ENCODE measurements around the gene ZNF835.
"Not testable (repeated sequence)": the region's sequence is repeated elsewhere in the genome, so short reads cannot be mapped to it uniquely, and the experiment has no call there.

Gene ZNF835

DNA sequence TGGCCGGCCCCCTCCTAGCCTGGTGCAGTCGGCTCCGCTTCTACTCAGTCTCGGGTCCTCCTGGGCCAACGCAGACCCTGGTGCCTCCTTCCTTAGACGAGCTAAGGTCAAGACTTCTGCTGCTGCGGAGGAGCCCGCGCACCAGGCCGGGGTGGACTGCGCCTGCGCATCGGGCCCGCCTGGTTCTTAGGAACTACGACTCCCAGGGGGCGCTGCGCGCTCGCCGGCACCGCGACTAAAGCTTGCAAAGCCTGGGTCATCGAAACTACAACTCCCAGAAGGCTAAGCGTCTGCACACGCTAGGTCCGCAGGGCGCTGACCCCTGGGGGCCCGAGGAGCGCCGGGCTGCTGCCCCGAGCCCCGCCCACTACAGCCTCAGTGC is at the start of gene ZNF835:
ZNF835 (minus strand) TSS at position 145 of the 382 bp plus-strand sequence. CDS start 6,559 bp downstream, outside the sequence.
- peak; percentile 80 for DNase-seq (ENCODE audit: low spot score)

DNA sequence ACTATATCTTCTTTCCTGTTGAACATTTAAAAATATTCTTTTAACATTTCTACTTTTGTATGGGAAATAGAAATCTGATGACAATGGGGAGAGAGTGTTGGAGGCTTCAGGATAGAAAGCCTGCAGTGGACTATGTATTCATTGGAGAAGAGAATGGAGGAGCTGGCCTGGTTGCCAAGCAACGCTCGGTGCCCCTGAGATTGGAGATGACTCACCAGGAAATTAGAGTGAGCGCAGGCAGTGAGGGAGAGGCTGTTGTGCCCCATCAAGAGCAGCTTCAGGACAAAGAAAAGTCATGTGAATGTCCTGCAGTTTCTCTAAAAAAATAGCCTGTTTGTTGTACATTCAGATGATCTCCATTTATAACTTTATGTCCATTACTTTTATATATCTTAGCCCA is 48.7 kb upstream of the ZNF835 start:
- peak; percentile 54 for DNase-seq (ENCODE audit: low spot score)

DNA sequence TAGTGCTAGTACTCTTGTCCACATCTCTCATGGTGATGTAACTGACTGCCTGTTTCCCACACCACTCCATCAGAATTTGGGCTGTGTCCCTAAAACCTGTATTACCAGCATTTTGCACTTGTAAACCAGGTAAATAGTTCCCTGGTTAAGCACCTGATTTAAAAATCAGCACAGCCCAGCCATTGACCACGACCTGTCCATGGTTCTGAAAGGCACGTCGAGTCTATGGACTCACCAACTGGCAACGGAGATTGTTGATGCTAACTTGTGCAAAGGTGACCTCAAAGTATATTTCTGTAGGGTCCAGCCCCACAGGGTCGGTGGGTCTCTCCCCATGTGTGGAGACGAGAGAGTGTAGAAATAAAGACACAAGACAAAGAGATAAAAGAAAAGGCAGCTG is 46.7 kb upstream of the ZNF835 start:
- no peak for DNase-seq (ENCODE audit: low spot score)

DNA sequence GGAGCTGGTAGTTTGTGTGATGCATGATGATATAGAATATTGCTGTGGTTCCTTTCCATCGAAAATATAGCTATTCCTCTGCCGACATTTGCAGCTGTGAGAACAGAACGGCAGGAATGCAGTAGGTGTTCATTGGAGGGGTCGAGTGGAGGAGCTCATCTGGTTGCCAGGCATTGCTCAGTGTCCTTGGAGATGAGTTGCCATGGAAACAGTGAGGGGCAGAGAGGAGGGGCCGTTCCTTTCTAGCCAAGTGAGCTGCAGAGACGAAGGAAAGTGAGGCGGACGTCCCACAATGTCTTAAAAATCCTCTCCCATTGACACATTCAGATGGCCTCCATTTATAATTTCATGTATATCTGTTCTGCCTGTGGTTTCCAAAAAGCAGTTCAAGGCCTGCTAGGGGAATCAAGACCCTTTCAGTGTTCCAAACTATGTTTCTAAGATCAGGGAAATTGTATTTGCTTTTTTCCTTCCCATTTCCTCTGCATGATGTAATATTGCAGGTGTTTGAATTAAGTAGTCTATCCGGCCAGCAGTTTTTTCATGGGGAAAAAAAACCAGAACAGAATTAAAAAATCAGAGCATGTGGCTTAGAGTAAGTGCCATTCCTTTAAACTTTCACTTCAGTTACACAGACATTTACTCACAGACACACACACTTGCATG is 41.2 kb upstream of the ZNF835 start:
- DNase-seq (ENCODE audit: low spot score) = no peak

DNA sequence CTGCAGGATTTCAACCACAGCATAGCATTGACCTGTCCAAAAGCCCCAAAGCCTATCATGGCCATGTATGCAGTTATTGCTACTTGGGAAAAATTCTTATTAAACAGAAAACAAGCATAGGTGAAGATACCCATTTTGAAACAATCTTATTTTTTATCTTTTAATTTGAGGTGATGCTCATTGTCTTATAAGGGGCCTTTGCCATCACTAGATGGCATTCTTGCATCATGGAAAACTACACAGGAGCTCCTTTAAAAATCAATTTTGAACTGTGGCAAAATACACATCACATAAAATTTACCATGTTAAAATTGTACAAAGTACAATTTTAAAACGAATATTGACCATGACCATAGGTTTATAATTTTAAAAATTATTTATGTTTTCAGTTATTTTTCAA is 38.9 kb upstream of the ZNF835 start:
- no peak for DNase-seq (ENCODE audit: low spot score)

DNA sequence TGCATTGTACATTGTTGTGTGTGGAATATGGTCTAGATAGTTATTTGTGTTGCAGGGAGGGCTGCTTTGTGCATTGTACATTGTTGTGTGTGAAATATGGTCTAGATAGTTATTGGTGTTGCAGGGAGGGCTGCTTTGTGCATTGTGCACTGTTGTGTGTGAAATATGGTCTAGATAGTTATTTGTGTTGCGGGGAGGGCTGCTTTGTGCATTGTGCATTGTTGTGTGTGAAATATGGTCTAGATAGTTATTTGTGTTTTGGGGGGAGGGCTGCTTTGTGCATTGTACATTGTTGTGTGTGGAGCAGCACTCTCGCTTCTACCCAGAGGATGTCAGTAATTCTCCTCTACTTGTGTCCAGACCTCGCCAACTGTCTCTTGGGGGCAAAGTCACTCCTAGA is 36.3 kb upstream of the ZNF835 start:
- no peak for DNase-seq (ENCODE audit: low spot score)

DNA sequence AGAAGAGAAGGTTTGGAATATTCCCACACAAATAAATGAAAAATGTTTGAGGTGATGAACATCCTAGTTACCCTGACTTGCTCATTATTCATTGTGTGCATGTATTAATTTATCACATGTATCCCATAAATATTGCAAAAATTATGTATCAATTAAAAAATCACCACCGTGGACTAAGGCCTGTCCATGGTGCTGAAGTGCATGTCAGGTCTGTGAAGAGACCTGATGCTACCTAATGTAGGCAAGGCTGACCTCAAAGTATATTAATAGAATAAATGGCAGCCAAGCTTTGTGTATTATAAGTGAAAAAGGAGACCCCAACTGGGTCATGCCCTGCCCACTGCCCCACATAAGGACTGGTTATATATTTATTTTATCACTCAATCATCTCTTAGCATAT is 34.4 kb upstream of the ZNF835 start:
- DNase-seq (ENCODE audit: low spot score) = no peak

DNA sequence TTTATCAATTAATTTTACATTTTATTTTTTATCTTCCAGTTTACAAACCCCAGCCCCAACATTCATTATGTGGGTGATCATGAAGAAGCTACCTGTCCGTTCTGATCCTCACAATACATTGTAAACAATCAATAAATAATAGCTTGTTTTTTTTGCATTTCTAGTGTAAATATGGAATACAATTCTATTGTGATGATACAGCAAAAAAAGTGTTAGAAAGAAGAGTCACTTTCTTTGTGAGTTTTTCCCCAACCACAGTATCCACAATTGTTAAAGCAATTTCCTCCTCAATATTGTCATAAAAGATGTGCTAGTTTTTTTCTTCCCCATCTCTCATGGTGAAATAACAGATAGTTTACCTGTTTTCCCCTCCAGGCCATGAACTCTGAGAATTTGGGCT is 30.3 kb upstream of the ZNF835 start:
- DNase-seq (ENCODE audit: low spot score) = no peak

DNA sequence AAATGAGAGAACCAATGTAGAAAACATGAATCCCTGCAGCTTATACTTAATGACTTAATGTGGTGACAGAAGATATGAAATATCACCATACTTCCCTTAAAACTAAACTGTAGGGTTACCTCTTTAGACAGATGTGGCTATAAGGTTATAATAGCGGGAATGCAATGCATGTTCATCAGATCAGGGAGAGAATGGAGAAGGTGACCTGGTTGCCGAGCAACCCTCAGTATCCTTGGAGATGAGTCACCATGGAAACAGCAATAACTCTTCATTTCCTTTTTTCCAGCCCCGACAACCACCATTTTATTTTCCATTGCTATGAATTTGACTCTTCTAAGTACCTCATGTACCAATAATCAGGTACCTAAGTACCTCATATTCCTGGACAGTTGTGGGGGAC is 28.0 kb upstream of the ZNF835 start:
- no peak for DNase-seq (ENCODE audit: low spot score)

DNA sequence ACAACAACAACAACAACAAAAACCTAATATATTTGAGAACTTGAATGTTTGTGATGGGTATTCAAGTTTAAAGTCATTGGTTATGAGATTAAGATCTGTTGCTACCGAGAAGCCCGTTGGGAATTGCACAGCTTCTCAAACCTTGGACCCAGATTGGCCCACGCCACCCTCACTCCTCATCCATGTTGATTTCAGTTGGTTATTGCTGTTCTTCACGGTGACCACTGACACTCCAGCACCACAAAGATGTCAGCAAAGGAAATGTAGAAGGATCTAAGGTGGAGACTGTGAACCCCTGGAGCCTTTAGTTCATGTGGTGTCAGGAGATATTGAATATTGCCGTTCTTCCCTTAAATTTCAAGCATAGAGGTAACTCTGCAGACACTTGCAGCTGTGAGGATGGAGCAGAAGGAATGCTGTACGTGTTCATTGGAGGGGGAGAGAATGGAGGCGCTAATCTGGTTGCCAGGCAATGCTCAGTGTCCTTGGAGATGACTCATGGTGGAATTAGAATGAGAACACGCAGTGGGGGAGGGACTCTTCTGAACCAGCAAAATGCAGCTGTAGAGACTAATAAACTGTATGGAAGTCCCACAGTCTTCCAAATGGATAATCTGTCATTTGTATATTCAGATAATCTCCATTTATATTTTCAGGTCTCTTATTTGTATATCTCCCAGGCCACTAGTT is 20.8 kb upstream of the ZNF835 start:
- peak; percentile 17 for DNase-seq (ENCODE audit: low spot score)

DNA sequence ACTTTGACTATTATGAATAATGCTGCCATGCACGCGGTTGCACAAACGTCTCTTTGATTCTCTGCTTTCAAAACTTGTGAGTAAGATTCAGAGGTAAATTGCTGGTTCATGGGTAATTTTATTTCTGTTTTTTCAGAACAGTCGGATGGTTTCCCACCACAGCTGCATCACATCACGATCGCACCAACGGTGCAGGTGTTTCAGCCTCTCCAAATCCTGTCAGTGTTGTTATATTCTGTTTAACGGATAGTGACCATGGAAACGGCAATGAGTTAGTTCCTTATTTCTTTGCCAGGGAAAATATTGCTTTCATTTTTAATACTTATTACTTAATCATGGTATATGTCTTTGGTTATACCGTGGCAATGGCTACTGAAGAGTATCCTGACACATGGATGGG is 19.1 kb upstream of the ZNF835 start:
- DNase-seq (ENCODE audit: low spot score) = no peak

DNA sequence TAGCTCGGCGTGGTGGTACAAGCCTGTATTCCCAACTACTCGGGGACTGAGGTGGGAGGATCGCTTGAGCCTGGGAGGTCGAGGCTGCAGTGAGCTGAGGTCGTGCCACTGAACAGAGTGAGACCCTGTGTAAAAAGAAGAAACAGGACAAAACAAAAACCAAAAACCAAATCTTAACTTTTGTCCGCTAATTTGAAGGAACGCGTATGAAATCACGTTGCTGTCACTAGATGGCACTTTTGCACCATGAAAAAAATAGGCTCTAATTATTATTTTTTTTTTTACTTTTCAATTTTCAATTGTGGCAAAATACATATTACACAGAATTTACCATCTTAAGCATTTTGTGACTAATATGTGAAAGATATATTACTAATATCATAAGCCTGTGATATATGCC is 17.6 kb upstream of the ZNF835 start:
- DNase-seq (ENCODE audit: low spot score) = no peak

DNA sequence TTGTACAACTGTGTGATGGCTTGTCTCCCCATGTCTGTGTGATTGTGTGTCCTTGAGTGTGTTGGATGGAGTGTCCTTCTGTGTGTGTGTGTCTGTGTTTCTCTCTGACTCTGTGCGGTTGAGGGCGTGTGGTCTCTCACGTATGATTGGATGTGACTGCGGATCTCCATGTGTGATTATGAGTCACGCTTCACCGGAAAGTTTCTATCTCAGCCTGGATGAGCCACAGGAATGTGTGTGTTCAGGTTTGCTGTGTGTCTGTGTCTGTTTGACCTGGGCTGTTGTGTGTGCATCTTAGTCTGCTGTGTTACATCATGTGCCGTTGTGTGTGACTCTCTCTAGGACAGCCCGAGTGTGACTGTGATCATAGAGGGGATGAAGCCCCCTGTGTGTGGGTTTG is 15.5 kb upstream of the ZNF835 start:
- DNase-seq (ENCODE audit: low spot score) = peak; percentile 64

DNA sequence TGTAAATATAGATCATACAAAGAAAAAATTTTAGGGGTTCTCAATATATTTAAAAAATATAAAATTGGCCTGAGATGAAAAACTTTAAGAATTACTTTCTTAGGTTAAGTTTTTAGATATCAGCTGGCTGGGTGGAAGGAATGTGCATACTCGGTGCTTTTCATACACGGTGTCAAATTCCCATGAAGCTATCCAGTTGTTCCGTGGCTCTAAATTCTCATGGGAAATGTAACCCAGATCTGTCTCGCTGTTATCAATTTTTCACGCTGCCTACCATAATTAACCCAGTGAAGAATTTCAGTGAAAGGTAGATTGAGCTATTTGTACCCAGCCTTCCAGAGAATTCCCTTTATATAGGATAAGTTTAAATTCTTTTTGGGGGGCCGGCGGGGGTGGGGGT is 11.6 kb upstream of the ZNF835 start:
- no peak for DNase-seq (ENCODE audit: low spot score)

DNA sequence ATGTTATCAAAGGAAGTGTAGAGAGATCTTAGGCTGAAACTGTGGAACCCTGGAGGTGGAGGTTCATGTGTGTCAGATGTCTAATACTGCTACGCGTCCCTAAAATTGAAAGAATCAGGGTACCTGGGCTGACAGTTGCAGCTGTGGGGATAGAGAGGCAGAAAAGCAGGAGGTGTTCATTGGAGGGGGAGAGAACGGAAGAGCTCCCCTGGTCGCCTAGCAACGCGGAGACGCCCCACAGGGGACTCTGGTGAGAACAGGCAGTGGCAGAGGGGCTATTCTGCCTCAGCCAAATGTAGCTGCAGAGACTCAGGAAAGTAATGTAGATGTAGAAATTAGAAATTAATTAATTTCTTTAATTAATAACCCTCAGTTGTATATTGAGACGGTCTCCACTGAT is 10.1 kb upstream of the ZNF835 start:
- DNase-seq (ENCODE audit: low spot score) = no peak

DNA sequence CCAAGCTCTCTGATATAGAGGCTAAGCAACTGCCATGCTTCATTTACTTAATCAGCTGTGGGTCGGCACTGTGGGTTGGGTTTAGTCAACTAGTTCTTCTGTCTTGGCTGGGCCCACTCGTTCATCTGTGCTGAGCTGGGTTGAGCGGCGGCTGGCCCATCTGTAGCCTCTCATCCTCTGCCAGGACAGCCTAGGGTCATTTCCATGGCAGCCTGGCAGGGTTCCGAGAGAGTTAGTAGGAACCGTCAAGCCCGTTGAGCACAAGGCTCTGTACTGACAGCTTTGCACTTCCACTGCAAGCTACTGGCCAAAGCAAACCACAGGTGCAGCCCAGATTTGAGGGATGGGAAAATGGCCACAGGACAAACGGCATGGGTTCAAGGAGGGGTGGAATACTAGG is 6.6 kb upstream of the ZNF835 start:
- DNase-seq (ENCODE audit: low spot score) = no peak

DNA sequence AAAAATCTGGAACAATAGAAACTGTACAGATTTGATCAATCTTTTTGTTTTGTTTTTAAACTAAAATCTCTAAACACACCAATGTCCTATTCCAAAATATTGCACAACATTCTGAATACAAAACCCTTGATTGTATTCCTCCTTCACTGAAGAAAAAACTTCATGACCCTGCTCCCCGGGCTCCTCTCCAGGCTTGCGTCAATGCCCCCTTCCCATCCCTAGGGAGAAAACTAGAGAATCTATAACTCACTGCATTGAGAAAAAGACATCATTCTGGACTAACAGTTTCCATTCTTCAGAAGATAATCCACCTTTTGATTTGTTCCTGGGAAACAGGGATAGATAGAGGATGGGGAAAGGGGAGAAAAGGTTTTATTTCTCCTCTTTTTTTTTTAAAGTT is 1.1 kb upstream of the ZNF835 start:
- not testable (repeated sequence) for DNase-seq (ENCODE audit: low spot score)

DNA sequence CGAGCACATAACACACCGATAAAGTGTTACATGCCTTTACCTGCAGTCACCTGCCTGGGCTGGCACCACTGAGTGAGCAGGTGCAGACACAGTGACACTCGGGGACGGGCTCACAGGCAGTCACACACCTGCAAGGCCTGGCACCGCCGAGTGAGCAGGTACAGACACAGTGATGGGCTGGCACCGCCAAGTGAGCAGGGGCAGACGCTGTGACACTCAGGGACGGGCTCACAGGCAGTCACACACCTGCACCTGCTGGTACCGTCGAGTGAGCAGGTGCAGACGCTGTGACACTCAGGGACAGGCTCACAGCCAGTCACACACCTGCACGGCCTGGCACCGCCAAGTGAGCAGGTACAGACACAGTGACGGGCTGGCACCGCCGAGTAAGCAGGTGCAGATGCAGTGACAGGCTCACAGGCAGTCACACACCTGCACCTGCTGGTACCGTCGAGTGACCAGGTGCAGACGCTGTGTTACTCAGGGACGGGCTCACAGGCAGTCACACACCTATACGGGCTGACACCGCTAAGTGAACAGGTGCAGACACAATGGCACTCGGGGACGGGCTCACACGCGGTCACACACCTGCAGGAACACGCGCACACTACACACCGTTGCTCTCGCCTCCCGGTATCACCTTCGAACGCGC is 470 bp downstream of the ZNF835 start:
- peak; percentile 2 for DNase-seq (ENCODE audit: low spot score)

DNA sequence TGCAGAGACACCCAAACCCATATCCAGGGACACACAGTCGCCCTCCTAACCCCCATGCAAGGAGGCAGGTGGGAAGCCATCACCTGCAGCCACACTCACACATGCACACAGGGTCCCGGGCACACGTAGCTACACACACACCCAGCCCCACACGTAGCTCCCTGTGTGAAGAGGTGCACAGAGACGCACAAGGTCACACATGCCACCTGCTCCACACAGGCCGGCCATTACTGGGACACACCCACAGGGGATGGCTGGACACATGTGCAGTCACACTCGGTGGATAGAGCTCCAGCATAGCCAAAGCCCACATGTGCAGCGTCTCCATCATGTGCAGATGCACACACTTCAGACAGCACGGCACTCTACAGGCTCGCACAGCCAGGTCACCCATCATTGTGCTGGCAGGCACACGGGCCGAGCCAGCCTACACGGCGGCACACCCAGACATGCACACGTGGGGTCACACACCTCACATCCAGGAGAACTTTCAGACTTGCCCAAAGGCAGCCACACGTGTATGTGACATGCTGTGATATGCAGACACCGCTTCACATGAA is 1.1 kb downstream of the ZNF835 start:
- DNase-seq (ENCODE audit: low spot score) = no peak

DNA sequence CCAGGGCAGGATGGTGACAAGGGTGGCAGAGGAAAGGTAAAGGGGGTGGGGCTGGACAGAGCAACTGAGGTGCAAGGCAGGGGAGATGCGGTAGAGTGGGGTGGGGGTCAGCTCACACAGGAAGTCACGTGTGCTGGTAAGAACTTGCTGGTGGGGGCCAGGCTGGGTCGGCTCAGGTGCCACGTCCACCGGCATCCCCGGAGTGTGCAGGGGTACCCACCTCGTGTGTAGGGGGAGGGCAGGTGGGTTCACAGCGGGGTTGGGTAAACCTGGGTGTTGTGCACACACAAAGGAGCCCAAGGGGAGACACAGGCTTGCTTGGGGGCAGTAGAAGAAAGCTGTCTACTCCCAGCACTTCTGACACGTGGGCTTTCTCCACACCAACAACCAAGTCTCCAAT is 2.9 kb downstream of the ZNF835 start:
- no peak for DNase-seq (ENCODE audit: low spot score)

DNA sequence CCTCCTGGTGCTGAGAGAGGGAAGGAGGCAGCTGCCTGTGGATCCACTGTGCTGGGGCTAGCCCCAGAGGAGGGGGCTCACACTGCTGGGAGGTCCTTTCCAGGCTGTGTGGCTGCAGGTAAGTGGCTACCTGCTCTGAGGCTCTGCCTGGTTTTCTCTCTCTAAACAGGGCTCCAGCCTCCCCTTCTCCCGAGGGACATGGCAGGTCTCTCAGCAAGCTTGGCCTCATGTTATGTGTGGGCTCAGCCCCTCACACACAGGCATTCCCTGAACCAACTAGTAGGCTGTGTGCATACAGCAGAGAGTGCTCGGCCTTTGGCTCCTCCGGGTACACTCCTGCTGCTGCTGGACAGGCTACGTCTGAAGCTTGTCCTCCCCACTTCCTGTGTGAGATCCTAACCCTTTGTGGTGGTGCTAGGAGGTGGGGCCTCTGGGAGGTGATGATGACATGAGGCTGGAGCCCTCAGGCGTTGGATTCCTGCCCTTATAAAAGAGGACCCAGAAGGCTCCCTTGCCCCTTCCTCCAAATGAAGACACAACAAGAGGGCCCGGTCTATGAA is 4.2 kb downstream of the ZNF835 start:
- DNase-seq (ENCODE audit: low spot score) = no peak

DNA sequence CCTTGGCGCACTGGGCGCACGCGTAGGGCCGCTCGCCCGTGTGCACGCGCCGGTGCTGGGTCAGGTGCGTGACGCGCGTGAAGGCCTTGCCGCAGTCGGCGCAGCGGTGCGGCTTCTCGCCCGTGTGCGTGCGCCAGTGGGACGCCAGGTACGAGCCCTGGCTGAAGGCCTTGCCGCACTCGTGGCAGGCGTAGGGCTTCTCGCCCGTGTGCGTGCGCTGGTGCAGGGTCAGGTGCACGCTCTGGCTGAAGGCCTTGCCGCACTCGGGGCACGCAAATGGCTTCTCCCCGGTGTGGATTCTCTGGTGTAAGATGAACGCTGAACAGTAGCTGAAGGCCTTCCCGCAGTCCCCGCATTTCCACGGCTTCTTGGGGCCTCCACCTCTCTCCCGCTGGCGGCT is 7.0 kb downstream of the ZNF835 start:
- DNase-seq (ENCODE audit: low spot score) = no peak

DNA sequence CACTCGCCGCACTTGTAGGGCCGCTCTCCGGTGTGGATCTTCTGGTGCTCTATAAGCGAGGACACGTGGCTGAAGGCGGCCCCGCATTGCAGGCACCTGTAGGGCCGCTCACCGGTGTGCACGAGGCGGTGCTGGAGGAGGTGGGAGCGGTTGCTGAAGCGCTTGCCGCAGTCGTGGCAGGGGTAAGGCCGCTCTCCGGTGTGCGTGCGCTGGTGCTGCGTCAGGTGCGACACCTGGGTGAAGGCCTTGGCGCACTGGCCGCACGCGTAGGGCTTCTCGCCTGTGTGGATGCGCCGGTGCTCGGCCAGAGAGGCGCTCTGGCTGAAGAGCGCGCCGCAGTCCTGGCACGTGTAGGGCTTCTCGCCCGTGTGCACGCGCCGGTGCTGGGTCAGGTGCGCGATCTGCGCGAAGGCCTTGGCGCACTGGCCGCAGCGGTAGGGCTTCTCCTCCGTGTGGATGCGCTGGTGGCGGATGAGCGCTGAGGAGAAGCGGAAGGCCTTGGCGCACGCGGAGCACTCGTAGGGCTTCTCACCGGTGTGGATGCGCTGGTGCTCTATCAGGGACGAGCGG is 7.5 kb downstream of the ZNF835 start:
- DNase-seq (ENCODE audit: low spot score) = no peak
